HEK293 (cell line): ENCODE results near the gene HM13.

Experiments
- CTCF ChIA-PET: fragments of 350-600 bp; formaldehyde crosslinking; extraction: SDS; loops from one replicate; lab custom pipeline; 2021; ENCODE audit warnings: antibody characterized with exemption; lab: Yijun Ruan, JAX
- POLR2A ChIA-PET: fragments of 300-600 bp; formaldehyde crosslinking; extraction: SDS; loops from one replicate; lab custom pipeline; 2020; ENCODE audit warnings: antibody characterized with exemption, inconsistent platforms; lab: Yijun Ruan, JAX
- H3K27ac ChIP-seq: fragments of 200-500 bp; sonication (Bioruptor generic); 2 replicates; pipeline ENCODE4 v1.5.1; 2014; ENCODE audit warnings: low read depth, low read length, control low read depth, inconsistent platforms; ENCODE audit errors: extremely low read depth
- H3K36me3 ChIP-seq, 2 experiments: fragments of 200-500 bp in 1 of 2; sonication (Bioruptor generic) in 1 of 2; 1 replicate in 1 of 2; 2 replicates in 1 of 2; pipeline ENCODE4 v1.5.1; 2014 to 2017; ENCODE audit warnings: inconsistent platforms in 2 of 2, low read length in 2 of 2; ENCODE audit not compliant: control insufficient read depth in 2 of 2, insufficient read depth in 1 of 2
- H3K4me1 ChIP-seq: fragments of 200-500 bp; sonication (Bioruptor generic); 2 replicates; pipeline ENCODE4 v1.5.1; 2014; ENCODE audit warnings: mild to moderate bottlenecking, low read length, inconsistent platforms; ENCODE audit not compliant: control insufficient read depth, insufficient read depth
- H3K4me3 ChIP-seq: 2 replicates; pipeline ENCODE4 v1.5.1; 2011; ENCODE audit warnings: low read depth, mild to moderate bottlenecking, control low read depth, low read length, moderate library complexity
- H3K9me3 ChIP-seq: fragments of 200-500 bp; sonication (Bioruptor generic); 2 replicates; pipeline ENCODE4 v1.5.1; 2014; ENCODE audit warnings: low read depth, low read length, inconsistent platforms; ENCODE audit not compliant: control insufficient read depth, insufficient read depth
- SALL2 ChIP-seq: fragments of 450-650 bp; formaldehyde crosslinking; IDR thresholded peaks from 2 replicates; pipeline ENCODE4 v1.5.0; 2017; ENCODE audit warnings: missing biosample characterization, mild to moderate bottlenecking, missing genetic modification characterization, borderline replicate concordance
- ZIC2 ChIP-seq: fragments of 450-650 bp; formaldehyde crosslinking; IDR thresholded peaks from 2 replicates; pipeline ENCODE4 v1.5.1; 2016; ENCODE audit warnings: missing biosample characterization, missing genetic modification characterization
- ZNF133 ChIP-seq: fragments of 450-650 bp; formaldehyde crosslinking; IDR thresholded peaks from 2 replicates; pipeline ENCODE4 v1.5.1; 2016; ENCODE audit warnings: missing biosample characterization, missing genetic modification characterization
- ZNF175 ChIP-seq: fragments of 450-650 bp; formaldehyde crosslinking; IDR thresholded peaks from 2 replicates; pipeline ENCODE4 v1.5.1; 2016; ENCODE audit warnings: missing biosample characterization, missing genetic modification characterization
- ZNF2 ChIP-seq: fragments of 450-650 bp; formaldehyde crosslinking; IDR thresholded peaks from 2 replicates; pipeline ENCODE4 v1.5.1; 2016; ENCODE audit warnings: missing biosample characterization, missing genetic modification characterization
- ZNF211 ChIP-seq: fragments of 450-650 bp; formaldehyde crosslinking; IDR thresholded peaks from 2 replicates; pipeline ENCODE4 v1.5.1; 2016; ENCODE audit warnings: low read depth, missing biosample characterization, missing genetic modification characterization
- ZNF274 ChIP-seq, 2 experiments: fragments of 200-500 bp in 1 of 2; fragments of 450-650 bp in 1 of 2; sonication (Bioruptor generic) in 1 of 2; formaldehyde crosslinking in 1 of 2; IDR thresholded peaks; 2 replicates each; pipeline versions ENCODE4 v1.5.1 to v1.6.1; 2014 to 2016; ENCODE audit warnings: borderline replicate concordance in 1 of 2, inconsistent platforms in 1 of 2, low read length in 1 of 2, missing biosample characterization in 1 of 2, missing genetic modification characterization in 1 of 2
- ZNF404 ChIP-seq: fragments of 450-650 bp; formaldehyde crosslinking; IDR thresholded peaks from 2 replicates; pipeline ENCODE4 v1.5.1; 2017; ENCODE audit warnings: missing biosample characterization, missing genetic modification characterization
- ZNF473 ChIP-seq: fragments of 450-650 bp; formaldehyde crosslinking; IDR thresholded peaks from 2 replicates; pipeline ENCODE4 v1.5.1; 2017; ENCODE audit warnings: missing biosample characterization, missing genetic modification characterization
- ZNF560 ChIP-seq: fragments of 450-650 bp; formaldehyde crosslinking; IDR thresholded peaks from 2 replicates; pipeline ENCODE4 v1.5.1; 2017; ENCODE audit warnings: missing biosample characterization, missing genetic modification characterization, borderline replicate concordance
- ZNF585B ChIP-seq: fragments of 450-650 bp; formaldehyde crosslinking; IDR thresholded peaks from 2 replicates; pipeline ENCODE4 v1.5.1; 2016; ENCODE audit warnings: missing biosample characterization, missing genetic modification characterization
- ZNF600 ChIP-seq: fragments of 450-650 bp; formaldehyde crosslinking; IDR thresholded peaks from 2 replicates; pipeline ENCODE4 v1.5.1; 2016; ENCODE audit warnings: missing biosample characterization, missing genetic modification characterization
- ZNF629 ChIP-seq: fragments of 450-650 bp; formaldehyde crosslinking; IDR thresholded peaks from 2 replicates; pipeline ENCODE4 v1.5.1; 2017; ENCODE audit warnings: missing biosample characterization, missing genetic modification characterization
- ZNF701 ChIP-seq: fragments of 450-650 bp; formaldehyde crosslinking; IDR thresholded peaks from 2 replicates; pipeline ENCODE4 v1.5.1; 2016; ENCODE audit warnings: missing biosample characterization, missing genetic modification characterization
- ZNF707 ChIP-seq: fragments of 450-650 bp; formaldehyde crosslinking; IDR thresholded peaks from 2 replicates; pipeline ENCODE4 v1.5.1; 2016; ENCODE audit warnings: missing biosample characterization, missing genetic modification characterization
- ZNF785 ChIP-seq: fragments of 450-650 bp; formaldehyde crosslinking; IDR thresholded peaks from 2 replicates; pipeline ENCODE4 v1.5.1; 2016; ENCODE audit warnings: missing biosample characterization, missing genetic modification characterization
- ZNF843 ChIP-seq: fragments of 450-650 bp; formaldehyde crosslinking; IDR thresholded peaks from 2 replicates; pipeline ENCODE4 v1.5.1; 2016; ENCODE audit warnings: missing biosample characterization, missing genetic modification characterization
- TF ChIP-seq, protein P1 (sequence below): fragments of 450-650 bp; formaldehyde crosslinking; IDR thresholded peaks from 2 replicates; pipeline ENCODE4 v1.5.1; 2016; ENCODE audit warnings: missing biosample characterization, missing genetic modification characterization
- TF ChIP-seq, protein P2 (sequence below): fragments of 450-650 bp; formaldehyde crosslinking; IDR thresholded peaks from 2 replicates; pipeline ENCODE4 v1.5.1; 2016; ENCODE audit warnings: missing biosample characterization, missing genetic modification characterization
- TF ChIP-seq, protein P3 (sequence below): fragments of 450-650 bp; formaldehyde crosslinking; IDR thresholded peaks from 2 replicates; pipeline ENCODE4 v1.5.1; 2017; ENCODE audit warnings: missing biosample characterization, missing genetic modification characterization
- TF ChIP-seq, protein P4 (sequence below): fragments of 450-650 bp; formaldehyde crosslinking; IDR thresholded peaks from 2 replicates; pipeline ENCODE4 v1.5.1; 2016; ENCODE audit warnings: missing biosample characterization, missing genetic modification characterization
- TF ChIP-seq, protein P5 (sequence below): fragments of 450-650 bp; formaldehyde crosslinking; IDR thresholded peaks from 2 replicates; pipeline ENCODE4 v1.5.1; 2016; ENCODE audit warnings: missing biosample characterization, missing genetic modification characterization

HM13 gene

DNA sequence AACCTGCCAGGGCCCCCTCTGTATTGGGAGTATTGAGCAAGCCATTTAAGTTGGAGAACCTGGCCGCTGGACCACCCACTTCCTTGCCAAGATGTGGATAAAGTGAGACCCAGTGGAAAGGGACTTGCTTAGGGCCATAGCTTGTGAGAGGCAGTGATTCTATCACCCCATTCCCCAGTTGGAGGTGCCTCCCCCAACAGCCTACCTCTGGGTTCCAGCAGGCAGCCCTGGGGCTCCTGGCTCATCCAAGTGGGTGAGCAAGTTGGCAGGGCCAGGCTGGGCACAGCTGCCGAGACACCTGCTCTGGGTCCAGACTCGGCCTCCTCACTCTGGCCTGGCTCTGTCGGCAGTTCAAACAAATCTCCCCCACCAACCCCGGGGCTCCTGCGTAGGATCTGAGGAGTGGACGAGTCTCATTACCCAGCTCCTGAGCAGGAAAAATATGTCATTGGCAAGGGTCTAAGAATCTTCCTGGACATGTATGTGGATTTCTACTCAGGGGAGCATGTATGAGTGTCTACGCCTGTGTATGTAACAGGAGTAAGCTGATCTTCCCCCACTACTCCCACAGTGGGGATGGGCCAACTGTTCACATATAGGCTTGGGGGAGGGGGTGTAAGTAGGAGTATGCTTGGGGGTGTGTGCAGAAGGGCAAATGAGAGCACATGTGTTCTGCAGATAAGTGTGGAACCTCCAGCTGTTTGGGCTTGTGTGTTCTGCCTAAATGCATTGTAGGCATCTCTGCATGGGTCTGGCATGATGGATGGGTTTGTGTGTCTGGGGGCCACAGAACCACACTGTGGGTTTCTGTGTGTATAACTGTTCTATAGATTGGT, 92.8 kb downstream of the HM13 start (continued):
- TF ChIP-seq ZNF274 (IDR thresholded peaks at IDR 0.05; ENCODE audit: low read length), result no peak
- TF ChIP-seq ZNF274 (tag by site-specific recombination; IDR thresholded peaks at IDR 0.05; ENCODE audit: borderline replicate concordance), result no peak
- TF ChIP-seq ZNF785 (tag by site-specific recombination), result no peak
- TF ChIP-seq ZNF175 (tag by site-specific recombination), result no peak
- TF ChIP-seq, protein P1, sequence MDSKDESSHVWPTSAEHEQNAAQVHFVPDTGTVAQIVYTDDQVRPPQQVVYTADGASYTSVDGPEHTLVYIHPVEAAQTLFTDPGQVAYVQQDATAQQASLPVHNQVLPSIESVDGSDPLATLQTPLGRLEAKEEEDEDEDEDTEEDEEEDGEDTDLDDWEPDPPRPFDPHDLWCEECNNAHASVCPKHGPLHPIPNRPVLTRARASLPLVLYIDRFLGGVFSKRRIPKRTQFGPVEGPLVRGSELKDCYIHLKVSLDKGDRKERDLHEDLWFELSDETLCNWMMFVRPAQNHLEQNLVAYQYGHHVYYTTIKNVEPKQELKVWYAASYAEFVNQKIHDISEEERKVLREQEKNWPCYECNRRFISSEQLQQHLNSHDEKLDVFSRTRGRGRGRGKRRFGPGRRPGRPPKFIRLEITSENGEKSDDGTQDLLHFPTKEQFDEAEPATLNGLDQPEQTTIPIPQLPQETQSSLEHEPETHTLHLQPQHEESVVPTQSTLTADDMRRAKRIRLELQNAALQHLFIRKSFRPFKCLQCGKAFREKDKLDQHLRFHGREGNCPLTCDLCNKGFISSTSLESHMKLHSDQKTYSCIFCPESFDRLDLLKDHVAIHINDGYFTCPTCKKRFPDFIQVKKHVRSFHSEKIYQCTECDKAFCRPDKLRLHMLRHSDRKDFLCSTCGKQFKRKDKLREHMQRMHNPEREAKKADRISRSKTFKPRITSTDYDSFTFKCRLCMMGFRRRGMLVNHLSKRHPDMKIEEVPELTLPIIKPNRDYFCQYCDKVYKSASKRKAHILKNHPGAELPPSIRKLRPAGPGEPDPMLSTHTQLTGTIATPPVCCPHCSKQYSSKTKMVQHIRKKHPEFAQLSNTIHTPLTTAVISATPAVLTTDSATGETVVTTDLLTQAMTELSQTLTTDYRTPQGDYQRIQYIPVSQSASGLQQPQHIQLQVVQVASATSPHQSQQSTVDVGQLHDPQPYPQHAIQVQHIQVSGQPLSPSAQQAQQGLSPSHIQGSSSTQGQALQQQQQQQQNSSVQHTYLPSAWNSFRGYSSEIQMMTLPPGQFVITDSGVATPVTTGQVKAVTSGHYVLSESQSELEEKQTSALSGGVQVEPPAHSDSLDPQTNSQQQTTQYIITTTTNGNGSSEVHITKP, result no peak
- TF ChIP-seq ZNF701 (tag by site-specific recombination), result no peak
- TF ChIP-seq, protein P2, sequence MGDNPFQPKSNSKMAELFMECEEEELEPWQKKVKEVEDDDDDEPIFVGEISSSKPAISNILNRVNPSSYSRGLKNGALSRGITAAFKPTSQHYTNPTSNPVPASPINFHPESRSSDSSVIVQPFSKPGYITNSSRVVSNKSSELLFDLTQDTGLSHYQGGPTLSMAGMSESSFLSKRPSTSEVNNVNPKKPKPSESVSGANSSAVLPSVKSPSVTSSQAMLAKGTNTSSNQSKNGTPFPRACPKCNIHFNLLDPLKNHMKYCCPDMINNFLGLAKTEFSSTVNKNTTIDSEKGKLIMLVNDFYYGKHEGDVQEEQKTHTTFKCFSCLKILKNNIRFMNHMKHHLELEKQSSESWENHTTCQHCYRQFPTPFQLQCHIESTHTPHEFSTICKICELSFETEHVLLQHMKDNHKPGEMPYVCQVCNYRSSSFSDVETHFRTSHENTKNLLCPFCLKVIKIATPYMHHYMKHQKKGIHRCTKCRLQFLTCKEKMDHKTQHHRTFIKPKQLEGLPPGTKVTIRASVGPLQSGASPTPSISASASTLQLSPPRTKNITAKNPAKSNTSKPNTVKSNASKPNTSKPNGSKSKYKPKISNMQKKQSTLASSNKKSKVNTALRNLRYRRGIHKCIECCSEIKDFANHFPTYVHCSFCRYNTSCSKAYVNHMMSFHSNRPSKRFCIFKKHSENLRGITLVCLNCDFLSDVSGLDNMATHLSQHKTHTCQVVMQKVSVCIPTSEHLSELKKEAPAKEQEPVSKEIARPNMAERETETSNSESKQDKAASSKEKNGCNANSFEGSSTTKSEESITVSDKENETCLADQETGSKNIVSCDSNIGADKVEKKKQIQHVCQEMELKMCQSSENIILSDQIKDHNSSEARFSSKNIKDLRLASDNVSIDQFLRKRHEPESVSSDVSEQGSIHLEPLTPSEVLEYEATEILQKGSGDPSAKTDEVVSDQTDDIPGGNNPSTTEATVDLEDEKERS (tag by site-specific recombination), result no peak
- no peak for TF ChIP-seq ZNF404 (tag by site-specific recombination)
- no peak for TF ChIP-seq ZNF585B (tag by site-specific recombination)
- no peak for TF ChIP-seq ZNF211 (tag by site-specific recombination)
- TF ChIP-seq, protein P3, sequence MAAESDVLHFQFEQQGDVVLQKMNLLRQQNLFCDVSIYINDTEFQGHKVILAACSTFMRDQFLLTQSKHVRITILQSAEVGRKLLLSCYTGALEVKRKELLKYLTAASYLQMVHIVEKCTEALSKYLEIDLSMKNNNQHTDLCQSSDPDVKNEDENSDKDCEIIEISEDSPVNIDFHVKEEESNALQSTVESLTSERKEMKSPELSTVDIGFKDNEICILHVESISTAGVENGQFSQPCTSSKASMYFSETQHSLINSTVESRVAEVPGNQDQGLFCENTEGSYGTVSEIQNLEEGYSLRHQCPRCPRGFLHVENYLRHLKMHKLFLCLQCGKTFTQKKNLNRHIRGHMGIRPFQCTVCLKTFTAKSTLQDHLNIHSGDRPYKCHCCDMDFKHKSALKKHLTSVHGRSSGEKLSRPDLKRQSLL (tag by site-specific recombination), result no peak
- no peak for TF ChIP-seq ZNF560

DNA sequence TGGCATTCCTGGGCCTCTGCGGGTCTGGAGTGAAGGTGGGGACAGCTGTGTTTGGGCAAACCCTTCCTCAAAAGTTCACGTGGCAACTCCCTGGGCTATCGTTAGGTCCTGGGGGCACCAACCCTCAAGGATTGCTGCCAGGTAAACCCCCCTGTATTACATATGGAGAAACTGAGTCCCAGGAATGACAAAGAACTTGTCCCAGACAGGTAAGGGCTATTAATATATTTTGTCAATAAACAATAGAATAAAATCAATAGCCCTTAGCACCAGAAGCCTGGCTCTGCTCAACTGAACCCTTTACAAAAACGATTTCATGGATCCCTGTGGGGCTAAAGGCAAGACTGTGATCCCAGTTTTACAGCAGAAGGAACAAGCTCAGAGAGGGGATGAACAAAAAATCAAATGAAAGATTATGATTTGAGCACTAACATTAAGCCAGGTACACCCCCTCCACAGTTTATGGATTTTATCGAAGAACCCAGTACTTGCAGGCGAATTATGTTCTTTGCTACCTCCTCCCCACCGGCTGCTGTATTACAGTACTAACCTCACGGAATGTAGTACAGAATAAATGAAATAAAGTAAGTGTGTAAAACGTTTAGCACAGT, 93.5 kb downstream of the HM13 start:
- H3K27ac ChIP-seq, result no peak overlapping the region; the same call in 1 of the 2 replicates
- peaks cover 0 to 17% of the 10 kb centered on the region in 2 experiments; a peak in 1 of 3 replicates for H3K36me3 ChIP-seq
- ChIA-PET POLR2A (interaction anchor here (1.1 to 8.7 kb wide), 5 partner anchors 30 to 116 kb away, joined by 3 to 255 read pairs (median 23); no protein-coding TSS in a partner anchor), CTCF (interaction anchor here (0.6 to 26.4 kb wide), 7 partner anchors 14 to 345 kb away, joined by 3 to 1204 read pairs (median 5); no protein-coding TSS in a partner anchor)
- TF ChIP-seq ZNF600 (tag by site-specific recombination) (no peak), ZNF133 (tag by site-specific recombination) (no peak), ZNF707 (no peak), ZNF629 (tag by site-specific recombination) (no peak), ZNF843 (tag by site-specific recombination) (no peak), ZIC2 (tag by site-specific recombination) (no peak), ZNF2 (tag by site-specific recombination) (no peak), ZNF473 (tag by site-specific recombination) (no peak), SALL2 (no peak)
- TF ChIP-seq, protein P4, sequence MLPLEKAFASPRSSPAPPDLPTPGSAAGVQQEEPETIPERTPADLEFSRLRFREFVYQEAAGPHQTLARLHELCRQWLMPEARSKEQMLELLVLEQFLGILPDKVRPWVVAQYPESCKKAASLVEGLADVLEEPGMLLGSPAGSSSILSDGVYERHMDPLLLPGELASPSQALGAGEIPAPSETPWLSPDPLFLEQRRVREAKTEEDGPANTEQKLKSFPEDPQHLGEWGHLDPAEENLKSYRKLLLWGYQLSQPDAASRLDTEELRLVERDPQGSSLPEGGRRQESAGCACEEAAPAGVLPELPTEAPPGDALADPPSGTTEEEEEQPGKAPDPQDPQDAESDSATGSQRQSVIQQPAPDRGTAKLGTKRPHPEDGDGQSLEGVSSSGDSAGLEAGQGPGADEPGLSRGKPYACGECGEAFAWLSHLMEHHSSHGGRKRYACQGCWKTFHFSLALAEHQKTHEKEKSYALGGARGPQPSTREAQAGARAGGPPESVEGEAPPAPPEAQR (tag by site-specific recombination), result no peak
- TF ChIP-seq, protein P5, sequence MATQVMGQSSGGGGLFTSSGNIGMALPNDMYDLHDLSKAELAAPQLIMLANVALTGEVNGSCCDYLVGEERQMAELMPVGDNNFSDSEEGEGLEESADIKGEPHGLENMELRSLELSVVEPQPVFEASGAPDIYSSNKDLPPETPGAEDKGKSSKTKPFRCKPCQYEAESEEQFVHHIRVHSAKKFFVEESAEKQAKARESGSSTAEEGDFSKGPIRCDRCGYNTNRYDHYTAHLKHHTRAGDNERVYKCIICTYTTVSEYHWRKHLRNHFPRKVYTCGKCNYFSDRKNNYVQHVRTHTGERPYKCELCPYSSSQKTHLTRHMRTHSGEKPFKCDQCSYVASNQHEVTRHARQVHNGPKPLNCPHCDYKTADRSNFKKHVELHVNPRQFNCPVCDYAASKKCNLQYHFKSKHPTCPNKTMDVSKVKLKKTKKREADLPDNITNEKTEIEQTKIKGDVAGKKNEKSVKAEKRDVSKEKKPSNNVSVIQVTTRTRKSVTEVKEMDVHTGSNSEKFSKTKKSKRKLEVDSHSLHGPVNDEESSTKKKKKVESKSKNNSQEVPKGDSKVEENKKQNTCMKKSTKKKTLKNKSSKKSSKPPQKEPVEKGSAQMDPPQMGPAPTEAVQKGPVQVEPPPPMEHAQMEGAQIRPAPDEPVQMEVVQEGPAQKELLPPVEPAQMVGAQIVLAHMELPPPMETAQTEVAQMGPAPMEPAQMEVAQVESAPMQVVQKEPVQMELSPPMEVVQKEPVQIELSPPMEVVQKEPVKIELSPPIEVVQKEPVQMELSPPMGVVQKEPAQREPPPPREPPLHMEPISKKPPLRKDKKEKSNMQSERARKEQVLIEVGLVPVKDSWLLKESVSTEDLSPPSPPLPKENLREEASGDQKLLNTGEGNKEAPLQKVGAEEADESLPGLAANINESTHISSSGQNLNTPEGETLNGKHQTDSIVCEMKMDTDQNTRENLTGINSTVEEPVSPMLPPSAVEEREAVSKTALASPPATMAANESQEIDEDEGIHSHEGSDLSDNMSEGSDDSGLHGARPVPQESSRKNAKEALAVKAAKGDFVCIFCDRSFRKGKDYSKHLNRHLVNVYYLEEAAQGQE (tag by site-specific recombination), result no peak
- no peaks in the 10 kb centered on the region for H3K9me3 ChIP-seq
- peaks cover 15% of the 10 kb centered on the region for H3K4me1 ChIP-seq
- H3K4me3 ChIP-seq, result peak overlapping the region; percentile 4; the same call in 1 of the 2 replicates
